Stomach smooth muscle (tissue), 2 donors: ENCODE results near the gene CDX1.
A peak's percentile ranks its signal among the peaks of the same experiment; 100 is the strongest.

Experiments used
- H3K27ac ChIP-seq: one replicate; pipeline ENCODE4 v1.7.0; 2013; ENCODE audit warnings: mild to moderate bottlenecking, low read length, inconsistent platforms
- H3K27me3 ChIP-seq, 2 donors: one replicate each; pipeline ENCODE4 v1.7.0; 2013; ENCODE audit warnings: low read length in 2 of 2; ENCODE audit not compliant: insufficient read depth in 2 of 2, control insufficient read depth in 1 of 2
- H3K36me3 ChIP-seq, 2 donors: one replicate each; pipeline ENCODE4 v1.7.0; 2013; ENCODE audit warnings: low read length in 2 of 2; ENCODE audit not compliant: control insufficient read depth in 2 of 2, insufficient read depth in 2 of 2
- H3K4me1 ChIP-seq: one replicate; pipeline ENCODE4 v1.7.0; 2013; ENCODE audit warnings: low read length; ENCODE audit not compliant: control insufficient read depth, insufficient read depth
- H3K4me3 ChIP-seq, 2 donors: one replicate each; pipeline ENCODE4 v1.7.0; 2013; ENCODE audit warnings: low read length in 2 of 2
- H3K9ac ChIP-seq, 2 donors: one replicate each; pipeline ENCODE4 v1.7.0; 2013; ENCODE audit warnings: low read length in 2 of 2, mild to moderate bottlenecking in 1 of 2
- H3K9me3 ChIP-seq, 2 donors: one replicate each; pipeline ENCODE4 v1.7.0; 2013; ENCODE audit warnings: low read length in 2 of 2; ENCODE audit not compliant: control insufficient read depth in 2 of 2
- donor health status: healthy.
- donor health status: Pancreatic carcinoma.

CDX1 gene

GRCh38 chr5:150156540-150156939 is 10.0 kb upstream of the CDX1 start:
- Histone ChIP-seq H3K27me3 (no peaks in the 10 kb centered on the region), H3K4me1 (peaks cover 36% of the 10 kb centered on the region), H3K4me3 (peak overlapping the region; percentile 55 to 81), H3K27ac (peak overlapping the region; percentile 55), H3K9ac (peak overlapping the region in 1 of 2 donors; percentile 58), H3K36me3 (no peaks in the 10 kb centered on the region), H3K9me3 (no peaks in the 10 kb centered on the region)

- Histone ChIP-seq H3K9me3 (no peaks in the 10 kb centered on the region), H3K4me1 (peaks cover 42% of the 10 kb centered on the region), H3K4me3 (no peak overlapping the region), H3K36me3 (no peaks in the 10 kb centered on the region), H3K27me3 (no peaks in the 10 kb centered on the region), H3K9ac (no peak overlapping the region), H3K27ac (no peak overlapping the region)
These were observed 9.4 kb upstream of the CDX1 start for GRCh38 chr5:150157168-150157567.

- Histone ChIP-seq H3K36me3 (no peaks in the 10 kb centered on the region), H3K4me3 (no peak overlapping the region), H3K9ac (no peak overlapping the region), H3K27ac (peak overlapping the region; percentile 11), H3K9me3 (no peaks in the 10 kb centered on the region), H3K27me3 (no peaks in the 10 kb centered on the region), H3K4me1 (peaks cover 45% of the 10 kb centered on the region)
These were observed 8.2 kb upstream of the CDX1 start for GRCh38 chr5:150158170-150158949.

DNA sequence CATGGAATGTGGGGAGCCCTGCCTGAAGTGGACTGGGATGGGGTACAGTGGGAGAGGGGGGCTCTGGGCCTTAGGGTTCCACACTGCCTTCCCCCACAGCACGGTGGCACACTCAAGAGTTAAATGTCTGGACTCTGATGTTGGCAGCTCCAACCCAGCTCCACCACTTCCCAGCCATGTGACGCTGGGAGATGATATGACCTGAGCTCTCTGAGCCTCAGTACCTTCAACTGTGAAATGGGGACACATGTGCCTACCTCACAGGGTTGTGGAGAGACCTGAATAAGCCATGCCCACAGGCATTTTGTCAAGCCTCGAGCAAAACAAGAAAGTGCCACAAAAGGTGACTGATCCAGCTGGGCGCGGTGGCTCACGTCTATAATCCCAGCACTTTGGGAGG is 7.5 kb upstream of the CDX1 start:
- H3K27me3 ChIP-seq: no peaks in the 10 kb centered on the region
- no peak overlapping the region for H3K9ac ChIP-seq
- H3K4me3 ChIP-seq: no peak overlapping the region
- H3K27ac ChIP-seq: peak overlapping the region; percentile 11
- no peaks in the 10 kb centered on the region for H3K36me3 ChIP-seq
- H3K4me1 ChIP-seq: peaks cover 45% of the 10 kb centered on the region
- no peaks in the 10 kb centered on the region for H3K9me3 ChIP-seq

DNA sequence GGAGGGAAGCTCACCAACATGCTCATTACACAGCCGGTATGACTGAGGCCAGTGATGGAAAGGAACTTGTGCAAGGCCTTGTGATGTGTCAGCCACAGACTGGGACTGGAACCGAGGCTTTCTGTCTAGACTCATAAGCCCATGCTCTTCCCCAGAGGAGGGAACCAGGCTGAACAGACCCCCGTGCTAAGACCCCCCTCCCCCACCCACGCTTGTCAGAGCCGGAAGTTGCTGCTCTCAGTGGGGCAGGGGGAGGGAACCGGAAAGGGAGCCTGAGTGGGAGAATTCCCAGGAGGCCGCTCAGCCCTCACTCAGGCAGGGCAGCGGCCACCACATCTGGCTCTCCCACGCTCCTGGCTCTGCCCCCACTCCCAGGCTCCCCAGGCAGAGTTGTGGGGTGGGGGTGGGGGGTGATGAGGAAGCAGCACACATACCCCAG is 6.8 kb upstream of the CDX1 start:
- no peaks in the 10 kb centered on the region for H3K9me3 ChIP-seq
- H3K4me1 ChIP-seq: peaks cover 49% of the 10 kb centered on the region
- no peaks in the 10 kb centered on the region for H3K27me3 ChIP-seq
- H3K27ac ChIP-seq: peak overlapping the region; percentile 31
- no peak overlapping the region for H3K4me3 ChIP-seq
- H3K36me3 ChIP-seq: no peaks in the 10 kb centered on the region
- H3K9ac ChIP-seq: no peak overlapping the region

GRCh38 chr5:150160448-150161081 is 6.0 kb upstream of the CDX1 start:
- no peaks in the 10 kb centered on the region for H3K27me3 ChIP-seq
- peaks cover 48% of the 10 kb centered on the region for H3K4me1 ChIP-seq
- peak overlapping the region; percentile 31 for H3K27ac ChIP-seq
- no peak overlapping the region for H3K4me3 ChIP-seq
- H3K36me3 ChIP-seq: no peaks in the 10 kb centered on the region
- H3K9me3 ChIP-seq: no peaks in the 10 kb centered on the region
- H3K9ac ChIP-seq: no peak overlapping the region

DNA sequence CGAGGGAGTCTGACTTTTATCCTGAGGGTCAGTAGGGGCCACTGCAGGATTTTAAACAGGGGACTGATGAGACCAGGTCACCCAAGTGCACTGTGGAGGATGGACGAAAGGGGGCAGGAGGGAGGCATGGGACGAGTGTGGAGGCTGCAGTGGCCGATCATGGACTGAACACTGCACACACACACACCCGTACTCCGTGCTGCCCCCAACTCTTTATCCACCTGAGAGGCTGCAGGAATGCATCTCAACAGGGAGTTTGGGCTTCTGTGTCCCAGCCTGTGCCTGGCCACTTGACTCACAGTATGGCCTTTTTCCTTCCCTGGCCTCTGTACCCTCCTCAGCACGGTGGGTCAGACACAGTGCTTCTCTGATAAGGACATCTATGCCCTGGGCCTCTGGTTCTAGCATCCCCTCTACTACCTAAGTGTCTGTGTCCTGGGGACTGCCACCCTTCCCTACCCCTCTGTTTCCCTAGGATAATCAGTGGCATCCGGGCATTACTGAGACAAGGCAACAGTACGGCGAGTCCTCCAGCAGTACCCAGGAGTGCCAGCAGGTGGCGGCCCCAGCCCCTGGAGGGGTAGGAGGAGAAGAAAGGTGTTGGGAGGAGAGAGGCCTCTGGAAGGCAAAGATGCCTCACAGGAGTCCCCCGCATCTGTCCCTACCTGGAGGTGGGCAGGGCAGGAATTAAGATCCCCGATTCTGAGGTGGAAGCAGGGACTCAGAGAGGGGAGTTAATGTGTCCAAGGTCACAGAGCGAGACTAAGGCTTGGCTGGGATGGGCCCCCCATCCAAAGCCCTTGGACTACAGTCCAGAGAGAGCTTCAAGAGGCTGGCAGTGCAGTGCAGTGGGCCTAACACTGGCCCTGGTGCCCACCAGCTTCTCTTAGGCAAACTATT is 5.1 kb upstream of the CDX1 start:
- Histone ChIP-seq H3K4me3 (no peak overlapping the region), H3K36me3 (no peaks in the 10 kb centered on the region), H3K9me3 (no peaks in the 10 kb centered on the region), H3K4me1 (peaks cover 40% of the 10 kb centered on the region), H3K9ac (no peak overlapping the region), H3K27ac (no peak overlapping the region), H3K27me3 (peaks cover 0 to 6% of the 10 kb centered on the region in 2 donors)

DNA sequence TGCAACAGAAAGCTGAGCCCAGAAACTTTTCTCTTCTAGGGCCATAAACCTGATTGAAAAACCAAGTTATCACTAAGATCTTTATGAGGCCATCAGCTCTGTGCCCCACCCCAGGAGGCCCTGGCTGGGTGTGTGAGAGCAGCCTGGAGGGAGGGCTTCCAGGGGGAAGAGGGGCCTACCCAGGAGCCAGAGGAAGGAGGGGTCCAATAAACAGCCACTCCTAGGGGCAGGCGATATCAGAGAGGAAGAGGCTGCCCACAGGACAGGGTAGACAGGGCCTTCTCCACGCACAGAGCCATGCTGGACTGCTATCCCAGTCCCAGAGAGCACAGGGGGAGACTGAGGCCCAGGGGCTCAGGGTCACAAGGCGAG is 4.5 kb upstream of the CDX1 start:
- Histone ChIP-seq H3K9ac (no peak overlapping the region), H3K4me1 (peaks cover 40% of the 10 kb centered on the region), H3K9me3 (no peaks in the 10 kb centered on the region), H3K36me3 (no peaks in the 10 kb centered on the region), H3K27me3 (peaks cover 0 to 12% of the 10 kb centered on the region in 2 donors), H3K27ac (no peak overlapping the region), H3K4me3 (no peak overlapping the region)

DNA sequence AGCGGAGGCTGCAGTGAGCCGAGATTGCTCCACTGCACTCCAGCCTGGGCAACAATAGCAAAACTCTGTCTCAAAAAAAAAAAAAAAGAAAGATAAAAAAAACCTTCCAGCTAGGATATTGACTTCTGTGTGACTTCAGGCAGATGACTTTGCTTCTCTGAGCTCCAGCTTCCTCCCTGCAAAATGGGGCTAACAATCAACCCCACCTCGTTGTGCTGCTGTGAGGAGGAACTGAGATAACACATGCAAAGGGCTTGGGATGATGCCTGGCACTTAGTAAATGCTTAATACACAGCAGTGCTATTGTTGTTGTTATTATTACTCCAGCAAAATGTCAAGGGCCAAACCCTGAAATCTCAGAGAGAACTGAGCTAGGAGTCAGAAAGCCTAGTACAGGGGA is 3.5 kb upstream of the CDX1 start:
- Histone ChIP-seq H3K9ac (no peak overlapping the region), H3K27ac (no peak overlapping the region), H3K4me1 (peaks cover 32% of the 10 kb centered on the region), H3K36me3 (no peaks in the 10 kb centered on the region), H3K9me3 (no peaks in the 10 kb centered on the region), H3K4me3 (no peak overlapping the region), H3K27me3 (peaks cover 2 to 21% of the 10 kb centered on the region in 2 donors)

GRCh38 chr5:150163547-150164059 is 3.0 kb upstream of the CDX1 start:
- no peak overlapping the region for H3K4me3 ChIP-seq
- H3K27ac ChIP-seq: no peak overlapping the region
- H3K4me1 ChIP-seq: peaks cover 32% of the 10 kb centered on the region
- H3K27me3 ChIP-seq: peaks cover 4 to 25% of the 10 kb centered on the region in 2 donors
- H3K36me3 ChIP-seq: no peaks in the 10 kb centered on the region
- no peaks in the 10 kb centered on the region for H3K9me3 ChIP-seq
- no peak overlapping the region for H3K9ac ChIP-seq
